ENCODE measurements around the gene AKR7A2.
"Not testable (repeated sequence)": the region's sequence is repeated elsewhere in the genome, so short reads cannot be mapped to it uniquely, and the experiment has no call there.

Gene AKR7A2

GRCh38 chr1:19256301-19256700 is 55.6 kb downstream of the AKR7A2 start:
- not testable (repeated sequence) for DNase-seq

GRCh38 chr1:19255288-19255687 is 56.7 kb downstream of the AKR7A2 start:
- DNase-seq: no peak

- no peak for DNase-seq
Measured at GRCh38 chr1:19254416-19254815, 57.5 kb downstream of the AKR7A2 start.

All from fibroblast of upper back skin (primary cell).